Tibial nerve (tissue), 4 donors: ENCODE data around the gene ZNF423.

ENCODE experiments used
- CTCF ChIP-seq, 5 experiments: fragments of 200-600 bp in 3 of 5; fragments of 450-650 bp in 2 of 5; sonication (generic) in 3 of 5; IDR thresholded peaks; one replicate each; pipeline ENCODE4 v1.5.1; 2016 to 2019; ENCODE audit warnings: antibody characterized with exemption in 5 of 5, mild to moderate bottlenecking in 3 of 5, moderate library complexity in 2 of 5
- EP300 ChIP-seq, 2 donors: sonication (generic); formaldehyde crosslinking; IDR thresholded peaks; one replicate each; pipeline ENCODE4 v1.6.1; 2017; ENCODE audit warnings: antibody characterized with exemption in 2 of 2, mild to moderate bottlenecking in 1 of 2
- POLR2A ChIP-seq, 2 donors: fragments of 450-650 bp; IDR thresholded peaks; one replicate each; pipeline ENCODE4 v1.6.1; 2017; ENCODE audit warnings: antibody characterized with exemption in 2 of 2, mild to moderate bottlenecking in 2 of 2, moderate library complexity in 2 of 2

GRCh38 chr16:49625311-49626065 lies 230.4 kb downstream of the ZNF423 start:
- TF ChIP-seq CTCF (IDR thresholded peaks at IDR 0.05) (no peak), POLR2A (IDR thresholded peaks at IDR 0.05) (no peak), EP300 (IDR thresholded peaks at IDR 0.05) (no peak)
